Esophagus squamous epithelium (tissue), 5 donors: Measurements from ENCODE around the gene COL18A1. TPM values are rescaled to one million over a fixed set of nuclear protein-coding genes. Genes with fewer than 3 reads are reported as not detected.

ENCODE experiments used
- DNase-seq: peaks from one replicate; lab custom pipeline; 2025; lab: John Stamatoyannopoulos, UW
- H3K27ac ChIP-seq, 4 donors: fragments of 200-600 bp; sonication (generic); one replicate each; pipeline ENCODE4 v1.5.1; 2016 to 2019; ENCODE audit warnings: mild to moderate bottlenecking in 1 of 4
- H3K27me3 ChIP-seq, 4 donors: fragments of 200-600 bp; sonication (generic); 1 replicate in 3 of 4; 2 replicates in 1 of 4; pipeline versions ENCODE4 v1.5.1 to v1.6.0; 2017 to 2021; ENCODE audit warnings: antibody characterized with exemption in 1 of 4
- H3K36me3 ChIP-seq, 3 donors: fragments of 200-600 bp; sonication (generic); one replicate each; pipeline ENCODE4 v1.5.1; 2016 to 2019
- H3K4me1 ChIP-seq, 3 donors: fragments of 200-600 bp; sonication (generic); one replicate each; pipeline ENCODE4 v1.5.1; 2017 to 2019
- H3K4me3 ChIP-seq, 4 donors: fragments of 200-600 bp; sonication (generic); 1 replicate in 3 of 4; 2 replicates in 1 of 4; pipeline ENCODE4 v1.5.1; 2016 to 2019; ENCODE audit warnings: mild to moderate bottlenecking in 2 of 4, moderate library complexity in 1 of 4
- H3K9me3 ChIP-seq, 3 donors: fragments of 200-600 bp; sonication (generic); one replicate each; pipeline ENCODE4 v1.5.1; 2016 to 2019
- POLR2A ChIP-seq, 4 donors: fragments of 450-650 bp; IDR thresholded peaks; one replicate each; pipeline ENCODE4 v1.6.1; 2017; ENCODE audit warnings: antibody characterized with exemption in 4 of 4, mild to moderate bottlenecking in 4 of 4, moderate library complexity in 3 of 4
- WGBS, 2 donors: methylation state at CpG; one replicate each; pipeline ENCODE4 v1.1.5; 2018; 5-methylcytosine and 5-hydroxymethylcytosine counted together
- intact Hi-C: fragments of 100-400 bp; cut with DNase I; formaldehyde crosslinking; loops from one replicate; pipeline ENCODE4 v1.15.0; 2022
- total RNA-seq, 4 donors: library from RNA; depleted of rRNA; stranded (reverse); fragments of >200 nt; gene quantifications; one replicate each; pipeline ENCODE4 v1.1.0, GENCODE V29; 2016
- TF ChIP-seq, protein P1 (sequence below), 6 experiments: fragments of 450-650 bp in 4 of 6; fragments of 200-600 bp in 2 of 6; sonication (generic) in 2 of 6; IDR thresholded peaks; one replicate each; pipeline ENCODE4 v1.5.1; 2016 to 2019; ENCODE audit warnings: antibody characterized with exemption in 6 of 6, mild to moderate bottlenecking in 4 of 6, moderate library complexity in 4 of 6
- donor health status: DM: yes; HTN: yes; CAD: no.

COL18A1 gene
- total RNA-seq, 4 donors from 2014 or later = 38.9 to 69.0 (median 52.5) TPM

DNA sequence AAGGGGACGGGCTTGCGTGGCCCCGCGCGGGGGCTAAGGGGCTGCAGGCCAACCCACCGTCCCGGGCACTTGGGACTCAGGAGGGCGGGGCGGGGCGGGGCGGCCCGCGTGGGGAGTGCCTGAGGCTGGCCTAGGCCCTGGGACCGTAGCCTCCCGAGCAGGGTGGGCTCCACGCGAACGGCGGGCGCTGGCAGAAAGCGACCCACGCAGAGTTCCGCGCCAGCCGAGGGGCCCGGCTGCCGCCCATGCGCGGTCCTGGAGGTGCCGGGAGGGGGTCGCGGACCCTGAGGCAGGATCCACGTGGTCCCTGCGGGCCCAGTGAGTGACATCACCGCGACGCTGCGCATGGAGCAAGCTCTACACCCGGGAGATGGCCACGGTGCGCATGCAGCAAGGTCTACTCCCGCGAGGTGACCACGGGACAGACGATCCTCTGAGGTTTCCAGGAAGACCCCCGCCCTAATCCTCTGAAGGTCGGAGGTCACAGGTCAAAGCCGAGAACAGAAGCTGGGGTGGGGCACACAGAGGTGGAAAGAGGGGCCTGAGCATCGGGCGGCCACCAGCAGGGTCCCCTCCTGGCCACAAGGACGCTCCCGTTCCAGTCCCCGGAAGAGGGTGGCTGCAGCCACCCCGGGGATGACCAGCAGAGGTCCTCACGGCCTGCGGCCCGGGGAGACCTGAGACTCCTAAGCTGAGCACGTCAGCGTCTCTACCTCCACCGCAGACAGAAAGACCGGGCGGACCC is 150.8 kb downstream of the COL18A1 start:
- no peaks in the 10 kb centered on the region for H3K9me3 ChIP-seq
- DNase-seq = no peak
- H3K36me3 ChIP-seq = no peaks in the 10 kb centered on the region
- TF ChIP-seq, protein P1, sequence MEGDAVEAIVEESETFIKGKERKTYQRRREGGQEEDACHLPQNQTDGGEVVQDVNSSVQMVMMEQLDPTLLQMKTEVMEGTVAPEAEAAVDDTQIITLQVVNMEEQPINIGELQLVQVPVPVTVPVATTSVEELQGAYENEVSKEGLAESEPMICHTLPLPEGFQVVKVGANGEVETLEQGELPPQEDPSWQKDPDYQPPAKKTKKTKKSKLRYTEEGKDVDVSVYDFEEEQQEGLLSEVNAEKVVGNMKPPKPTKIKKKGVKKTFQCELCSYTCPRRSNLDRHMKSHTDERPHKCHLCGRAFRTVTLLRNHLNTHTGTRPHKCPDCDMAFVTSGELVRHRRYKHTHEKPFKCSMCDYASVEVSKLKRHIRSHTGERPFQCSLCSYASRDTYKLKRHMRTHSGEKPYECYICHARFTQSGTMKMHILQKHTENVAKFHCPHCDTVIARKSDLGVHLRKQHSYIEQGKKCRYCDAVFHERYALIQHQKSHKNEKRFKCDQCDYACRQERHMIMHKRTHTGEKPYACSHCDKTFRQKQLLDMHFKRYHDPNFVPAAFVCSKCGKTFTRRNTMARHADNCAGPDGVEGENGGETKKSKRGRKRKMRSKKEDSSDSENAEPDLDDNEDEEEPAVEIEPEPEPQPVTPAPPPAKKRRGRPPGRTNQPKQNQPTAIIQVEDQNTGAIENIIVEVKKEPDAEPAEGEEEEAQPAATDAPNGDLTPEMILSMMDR (IDR thresholded peaks at IDR 0.05) = peak in 5 of 6 experiments; percentile 46 to 84 (median 81)
- TF ChIP-seq POLR2A (IDR thresholded peaks at IDR 0.05) = no peak
- intact Hi-C loops = loop anchor here (5.0 kb wide), 2 partner anchors 42 to 267 kb away; no protein-coding TSS in a partner anchor
- peaks cover 6 to 34% (median 15%) of the 10 kb centered on the region in 3 donors for H3K4me1 ChIP-seq
- H3K4me3 ChIP-seq = peak overlapping the region; percentile 23 to 70 (median 42)
- 0% methylated on average over 4 to 11 of the region's 62 CpGs for WGBS, 2 donors
- peaks cover 0 to 49% (median 0%) of the 10 kb centered on the region in 4 donors for H3K27me3 ChIP-seq
- H3K27ac ChIP-seq = peak overlapping the region; percentile 56 to 94 (median 78)

DNA sequence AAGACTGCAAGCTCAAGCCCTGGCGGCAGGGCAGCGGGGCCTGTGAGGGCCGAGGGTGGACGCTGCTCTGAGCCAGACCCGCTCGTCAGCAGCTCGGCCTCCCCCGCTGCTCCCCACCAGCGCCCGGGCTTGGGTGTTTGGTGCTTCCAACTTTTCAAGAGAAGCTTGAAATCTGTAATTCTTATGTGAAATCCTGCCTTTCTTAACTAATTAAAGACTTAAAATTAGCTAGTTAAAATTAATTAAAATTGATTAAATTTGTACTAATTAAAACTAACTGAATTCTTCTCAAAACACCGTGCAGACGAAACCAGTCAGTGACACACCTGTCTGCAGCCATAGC is 151.3 kb downstream of the COL18A1 start:
- Histone ChIP-seq H3K9me3 (no peaks in the 10 kb centered on the region), H3K4me1 (peaks cover 6 to 29% (median 12%) of the 10 kb centered on the region in 3 donors), H3K27me3 (peaks cover 0 to 54% (median 0%) of the 10 kb centered on the region in 4 donors), H3K4me3 (peak overlapping the region in 1 of 4 donors; percentile 70), H3K27ac (peak overlapping the region; percentile 56 to 94 (median 78)), H3K36me3 (no peaks in the 10 kb centered on the region)
- WGBS, 2 donors = 28 to 46% methylated on average over 8 to 10 of the region's 12 CpGs
- intact Hi-C loops = loop anchor here (5.0 kb wide), 2 partner anchors 41 to 266 kb away; no protein-coding TSS in a partner anchor
- TF ChIP-seq POLR2A (IDR thresholded peaks at IDR 0.05) = no peak
- DNase-seq = no peak

DNA sequence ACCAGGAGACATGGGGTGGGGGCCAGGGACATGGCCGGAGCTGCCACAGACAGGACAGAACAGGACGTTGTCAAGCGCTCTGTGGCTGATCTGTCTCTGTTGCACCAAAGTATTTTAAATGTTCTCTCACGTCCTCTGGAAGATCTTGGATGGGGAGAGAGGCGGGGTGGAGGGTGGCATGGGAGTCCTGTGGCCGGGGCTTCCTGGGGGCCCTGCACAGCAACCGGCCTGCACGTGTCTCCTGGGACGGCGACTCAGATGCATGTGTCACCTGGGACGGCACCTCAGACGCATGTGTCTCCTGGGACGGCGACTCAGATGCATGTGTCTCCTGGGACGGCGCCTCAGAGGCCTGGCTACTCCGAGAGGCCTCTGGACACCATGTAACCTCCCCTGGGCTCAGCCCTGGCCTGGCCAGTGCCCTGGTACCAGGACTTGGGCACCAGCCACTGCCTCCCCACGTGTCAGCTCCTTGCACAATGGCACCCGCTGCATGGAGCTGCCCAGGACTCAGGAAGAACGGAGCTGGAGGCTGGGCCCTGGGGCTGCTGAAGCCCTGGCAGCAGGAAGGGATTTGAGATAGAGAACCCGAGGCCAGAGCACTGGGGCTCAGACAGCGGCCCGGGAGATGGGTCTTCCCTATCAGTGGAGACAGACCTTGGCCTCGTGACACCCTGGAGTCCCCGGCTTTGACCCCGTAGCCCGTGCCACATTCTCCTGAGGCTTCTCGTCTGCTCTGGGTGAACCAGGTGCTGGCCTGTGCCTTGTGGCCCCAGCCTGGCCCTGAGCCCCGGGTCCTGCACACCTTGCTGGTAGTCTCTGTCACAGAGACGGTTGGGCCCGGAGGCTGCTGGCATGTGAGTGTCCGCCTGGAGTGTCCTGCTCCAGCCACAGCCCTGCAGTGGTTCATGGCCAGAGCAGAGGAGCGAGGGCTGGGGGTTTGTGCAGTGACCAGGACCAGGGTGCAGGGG is 152.0 kb downstream of the COL18A1 start:
- no peak for TF ChIP-seq POLR2A (IDR thresholded peaks at IDR 0.05)
- TF ChIP-seq, protein P1 (IDR thresholded peaks at IDR 0.05) = no peak
- intact Hi-C loops = loop anchor here (5.0 kb wide), 2 partner anchors 40 to 265 kb away; no protein-coding TSS in a partner anchor
- DNase-seq = no peak
- no peak overlapping the region for H3K27ac ChIP-seq
- WGBS, 2 donors = 70 to 78% methylated on average over 11 to 14 of the region's 33 CpGs
- H3K36me3 ChIP-seq = no peaks in the 10 kb centered on the region
- H3K4me1 ChIP-seq = peaks cover 6 to 22% (median 8%) of the 10 kb centered on the region in 3 donors
- H3K27me3 ChIP-seq = peaks cover 0 to 61% (median 0%) of the 10 kb centered on the region in 4 donors
- no peak overlapping the region for H3K4me3 ChIP-seq
- no peaks in the 10 kb centered on the region for H3K9me3 ChIP-seq

DNA sequence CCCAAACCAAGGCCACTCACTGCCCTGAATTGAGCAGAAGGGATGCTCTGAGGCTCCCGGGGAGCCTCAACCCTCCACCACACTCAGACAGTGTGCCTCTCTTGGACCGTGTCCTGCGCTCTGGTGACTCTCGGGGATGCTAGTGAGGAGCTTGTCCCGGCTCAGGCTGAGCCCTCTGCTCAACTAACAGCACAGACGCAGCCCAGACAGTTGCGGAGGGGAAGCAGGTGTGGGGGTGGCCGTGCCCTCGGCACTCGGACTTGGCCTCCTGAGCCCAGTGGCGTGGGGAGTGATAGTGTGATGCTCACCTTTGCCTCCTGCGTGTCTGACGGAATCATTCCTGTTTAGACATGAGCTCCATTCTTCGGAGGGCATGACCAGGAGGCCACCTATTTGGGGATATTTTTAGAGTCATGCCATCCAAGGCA is 152.7 kb downstream of the COL18A1 start:
- no CpG with 5 or more reads among the region's 14 CpGs for WGBS, 2 donors
- no peak for DNase-seq

More for the DNA sequence above, 152.7 kb downstream of the COL18A1 start:
- H3K4me1 ChIP-seq = peaks cover 6 to 17% (median 8%) of the 10 kb centered on the region in 3 donors
- TF ChIP-seq, protein P1 (IDR thresholded peaks at IDR 0.05) = no peak
- no peak for TF ChIP-seq POLR2A (IDR thresholded peaks at IDR 0.05)
- intact Hi-C loops = loop anchor here (5.0 kb wide), 2 partner anchors 40 to 265 kb away; no protein-coding TSS in a partner anchor
- no peak overlapping the region for H3K27ac ChIP-seq
- no peaks in the 10 kb centered on the region for H3K9me3 ChIP-seq
- H3K36me3 ChIP-seq = no peaks in the 10 kb centered on the region
- peaks cover 0 to 68% (median 0%) of the 10 kb centered on the region in 4 donors for H3K27me3 ChIP-seq
- no peak overlapping the region for H3K4me3 ChIP-seq
